Body of pancreas (tissue), 4 donors: ENCODE results near the gene ZNF248. TPM values are rescaled to one million over a fixed set of nuclear protein-coding genes. Genes with fewer than 3 reads are reported as not detected.
"Not testable (repeated sequence)": the region's sequence is repeated elsewhere in the genome, so short reads cannot be mapped to it uniquely, and the experiment has no call there.

Experiments
- ATAC-seq: fragments of 150-250 bp; one replicate; pipeline ENCODE4 v1.9.1; 2016
- DNase-seq, 4 donors: peaks; one replicate each; pipeline ENCODE4 v3.0.0-alpha.2; 2019
- H3K27ac ChIP-seq, 4 donors: fragments of 200-600 bp; sonication (generic); 1 replicate in 3 of 4; 2 replicates in 1 of 4; pipeline versions ENCODE4 v1.5.1 to v1.6.1; 2016 to 2019; ENCODE audit warnings: mild to moderate bottlenecking in 1 of 4, mixed read lengths in 1 of 4, moderate library complexity in 1 of 4
- H3K27me3 ChIP-seq, 2 donors: fragments of 200-600 bp; sonication (generic); one replicate each; pipeline ENCODE4 v1.6.0; 2016; ENCODE audit warnings: mild to moderate bottlenecking in 1 of 2
- H3K36me3 ChIP-seq, 2 donors: fragments of 200-600 bp; sonication (generic); replicated peaks in 1 of 2; 2 replicates each; pipeline ENCODE4 v1.5.1; 2016; ENCODE audit warnings: low read depth in 2 of 2; ENCODE audit not compliant: insufficient read depth in 1 of 2
- H3K4me1 ChIP-seq: fragments of 200-600 bp; sonication (generic); one replicate; pipeline ENCODE4 v1.6.0; 2016
- H3K4me3 ChIP-seq, 2 donors: fragments of 200-600 bp; sonication (generic); 1 replicate in 1 of 2; 2 replicates in 1 of 2; pipeline ENCODE4 v1.5.1; 2016 to 2019
- H3K9me3 ChIP-seq, 3 donors: fragments of 200-600 bp; sonication (generic); 1 replicate in 2 of 3; 2 replicates in 1 of 3; pipeline ENCODE4 v1.5.1; 2016
- POLR2A ChIP-seq, 3 donors: fragments of 450-650 bp; IDR thresholded peaks; one replicate each; pipeline ENCODE4 v1.6.1; 2016; ENCODE audit warnings: antibody characterized with exemption in 3 of 3, mild to moderate bottlenecking in 2 of 3
- WGBS, 2 donors: methylation state at CpG; one replicate each; pipeline ENCODE4 v1.1.5; 2017; 5-methylcytosine and 5-hydroxymethylcytosine counted together
- intact Hi-C: fragments of 100-400 bp; cut with DNase I; formaldehyde crosslinking; loops from one replicate; pipeline ENCODE4 v1.15.1; 2023
- total RNA-seq, 2 donors: library from RNA; depleted of rRNA; stranded (reverse); fragments of >200 nt; gene quantifications; one replicate each; pipeline ENCODE4 v1.1.0, GENCODE V29; 2016
- TF ChIP-seq, protein P1 (sequence below), 7 experiments: fragments of 450-650 bp in 4 of 7; fragments of 200-600 bp in 3 of 7; sonication (generic) in 3 of 7; IDR thresholded peaks; one replicate each; pipeline ENCODE4 v1.5.1; 2016 to 2019; ENCODE audit warnings: antibody characterized with exemption in 7 of 7

ZNF248 gene
- total RNA-seq, 2 donors from 2014 or later, result 10.6 to 14.2 TPM

DNA sequence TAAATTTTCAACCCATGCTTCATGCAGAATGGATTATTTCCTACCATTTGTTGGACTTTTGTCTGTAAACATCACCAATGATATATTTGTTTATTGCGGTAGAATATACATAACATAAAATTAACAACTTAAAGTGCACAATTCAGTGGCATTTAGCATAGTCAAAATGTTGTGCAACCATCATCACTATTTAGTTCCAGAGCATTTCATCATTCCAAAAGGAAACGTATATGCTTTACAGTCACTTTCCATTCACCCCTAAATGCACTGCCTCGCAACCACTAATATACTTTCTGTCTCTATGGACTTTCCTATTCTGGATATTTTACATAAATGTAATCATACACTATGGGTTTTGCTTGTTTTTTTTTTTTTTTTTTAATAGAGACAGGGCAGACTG lies 11.4 kb upstream of the ZNF248 start:
- TF ChIP-seq POLR2A (IDR thresholded peaks at IDR 0.05), result no peak
- TF ChIP-seq, protein P1, sequence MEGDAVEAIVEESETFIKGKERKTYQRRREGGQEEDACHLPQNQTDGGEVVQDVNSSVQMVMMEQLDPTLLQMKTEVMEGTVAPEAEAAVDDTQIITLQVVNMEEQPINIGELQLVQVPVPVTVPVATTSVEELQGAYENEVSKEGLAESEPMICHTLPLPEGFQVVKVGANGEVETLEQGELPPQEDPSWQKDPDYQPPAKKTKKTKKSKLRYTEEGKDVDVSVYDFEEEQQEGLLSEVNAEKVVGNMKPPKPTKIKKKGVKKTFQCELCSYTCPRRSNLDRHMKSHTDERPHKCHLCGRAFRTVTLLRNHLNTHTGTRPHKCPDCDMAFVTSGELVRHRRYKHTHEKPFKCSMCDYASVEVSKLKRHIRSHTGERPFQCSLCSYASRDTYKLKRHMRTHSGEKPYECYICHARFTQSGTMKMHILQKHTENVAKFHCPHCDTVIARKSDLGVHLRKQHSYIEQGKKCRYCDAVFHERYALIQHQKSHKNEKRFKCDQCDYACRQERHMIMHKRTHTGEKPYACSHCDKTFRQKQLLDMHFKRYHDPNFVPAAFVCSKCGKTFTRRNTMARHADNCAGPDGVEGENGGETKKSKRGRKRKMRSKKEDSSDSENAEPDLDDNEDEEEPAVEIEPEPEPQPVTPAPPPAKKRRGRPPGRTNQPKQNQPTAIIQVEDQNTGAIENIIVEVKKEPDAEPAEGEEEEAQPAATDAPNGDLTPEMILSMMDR (IDR thresholded peaks at IDR 0.05), result no peak

GRCh38 chr10:37865957-37866803 lies 8.8 kb upstream of the ZNF248 start:
- Histone ChIP-seq H3K4me3 (no peak overlapping the region), H3K27me3 (no peaks in the 10 kb centered on the region), H3K27ac (no peak overlapping the region), H3K36me3 (no peaks in the 10 kb centered on the region), H3K9me3 (no peaks in the 10 kb centered on the region), H3K4me1 (no peaks in the 10 kb centered on the region)
- WGBS, 2 donors, result 64 to 77% methylated on average over 9 of the region's 9 CpGs
- intact Hi-C loops, result loop anchor here (10.0 kb wide), 1 partner anchor 239 kb away; no protein-coding TSS in a partner anchor
- TF ChIP-seq POLR2A (IDR thresholded peaks at IDR 0.05), result no peak
- TF ChIP-seq, protein P1 (IDR thresholded peaks at IDR 0.05), result no peak
- ATAC-seq (no peak), DNase-seq (no peak)

More for the DNA sequence above, 11.4 kb upstream of the ZNF248 start:
- H3K4me1 ChIP-seq, result no peaks in the 10 kb centered on the region
- 79 to 88% methylated on average over 3 of the region's 3 CpGs for WGBS, 2 donors
- no peak overlapping the region for H3K4me3 ChIP-seq
- no peaks in the 10 kb centered on the region for H3K36me3 ChIP-seq
- intact Hi-C loops, result loop anchor here (10.0 kb wide), 1 partner anchor 236 kb away; no protein-coding TSS in a partner anchor
- H3K9me3 ChIP-seq, result no peaks in the 10 kb centered on the region
- DNase-seq (no peak), ATAC-seq (no peak)
- no peak overlapping the region for H3K27ac ChIP-seq
- H3K27me3 ChIP-seq, result no peaks in the 10 kb centered on the region

DNA sequence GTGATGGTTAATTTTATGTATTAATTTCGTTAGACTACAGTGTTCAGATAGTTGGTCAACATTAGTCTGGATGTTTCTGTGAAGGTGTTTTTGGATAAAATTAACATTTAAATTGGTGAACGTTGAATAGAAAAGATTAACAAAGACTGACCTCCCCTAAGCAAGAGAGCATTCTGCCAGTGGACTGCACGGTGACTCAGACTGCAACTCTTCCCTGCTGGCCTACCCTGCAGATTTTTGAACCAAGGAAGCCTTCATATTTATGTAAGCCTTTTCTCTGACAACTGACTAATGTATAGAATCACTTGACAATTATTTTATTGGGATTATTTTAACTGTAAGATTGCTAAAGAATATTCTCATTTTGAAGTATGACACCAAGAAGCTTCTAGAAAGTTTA lies 7.9 kb upstream of the ZNF248 start:
- DNase-seq (no peak), ATAC-seq (no peak)
- no peak for TF ChIP-seq POLR2A (IDR thresholded peaks at IDR 0.05)
- TF ChIP-seq, protein P1 (IDR thresholded peaks at IDR 0.05), result no peak
- no peaks in the 10 kb centered on the region for H3K27me3 ChIP-seq
- intact Hi-C loops, result loop anchor here (10.0 kb wide), 1 partner anchor 240 kb away; no protein-coding TSS in a partner anchor
- H3K27ac ChIP-seq, result no peak overlapping the region
- H3K9me3 ChIP-seq, result no peaks in the 10 kb centered on the region
- H3K4me3 ChIP-seq, result no peak overlapping the region
- no peaks in the 10 kb centered on the region for H3K36me3 ChIP-seq
- WGBS, 2 donors, result 49 to 64% methylated on average over 3 of the region's 3 CpGs
- H3K4me1 ChIP-seq, result no peaks in the 10 kb centered on the region

- 47 to 60% methylated on average over 2 of the region's 2 CpGs for WGBS, 2 donors
- H3K4me3 ChIP-seq, result no peak overlapping the region
- H3K27me3 ChIP-seq, result no peaks in the 10 kb centered on the region
- H3K36me3 ChIP-seq, result no peaks in the 10 kb centered on the region
- H3K4me1 ChIP-seq, result peaks cover 17% of the 10 kb centered on the region
- H3K27ac ChIP-seq, result no peak overlapping the region
- ATAC-seq (no peak), DNase-seq (no peak)
- TF ChIP-seq, protein P1 (IDR thresholded peaks at IDR 0.05), result no peak
- no peak for TF ChIP-seq POLR2A (IDR thresholded peaks at IDR 0.05)
- intact Hi-C loops, result loop anchor here (10.0 kb wide), 1 partner anchor 244 kb away; no protein-coding TSS in a partner anchor
- H3K9me3 ChIP-seq, result no peaks in the 10 kb centered on the region
These were observed 3.2 kb upstream of the ZNF248 start for GRCh38 chr10:37860494-37861190.

GRCh38 chr10:37859270-37859669 lies 1.9 kb upstream of the ZNF248 start:
- H3K27ac ChIP-seq, H3K4me3 ChIP-seq, H3K36me3 ChIP-seq, DNase-seq, intact Hi-C loops, ATAC-seq, H3K9me3 ChIP-seq, H3K27me3 ChIP-seq: not testable (repeated sequence)
- WGBS, 2 donors, result 94 to 95% methylated on average over 16 of the region's 16 CpGs
- peaks cover 28% of the 10 kb centered on the region for H3K4me1 ChIP-seq
